ENCODE measurements around the gene PTPN20. TPM values are rescaled to one million over a fixed set of nuclear protein-coding genes. Genes with fewer than 3 reads are reported as not detected.
"Not testable (repeated sequence)": the region's sequence is repeated elsewhere in the genome, so short reads cannot be mapped to it uniquely, and the experiment has no call there.

The PTPN20 gene
- total RNA-seq, 1 experiment from 2014 or later, result not detected

DNA sequence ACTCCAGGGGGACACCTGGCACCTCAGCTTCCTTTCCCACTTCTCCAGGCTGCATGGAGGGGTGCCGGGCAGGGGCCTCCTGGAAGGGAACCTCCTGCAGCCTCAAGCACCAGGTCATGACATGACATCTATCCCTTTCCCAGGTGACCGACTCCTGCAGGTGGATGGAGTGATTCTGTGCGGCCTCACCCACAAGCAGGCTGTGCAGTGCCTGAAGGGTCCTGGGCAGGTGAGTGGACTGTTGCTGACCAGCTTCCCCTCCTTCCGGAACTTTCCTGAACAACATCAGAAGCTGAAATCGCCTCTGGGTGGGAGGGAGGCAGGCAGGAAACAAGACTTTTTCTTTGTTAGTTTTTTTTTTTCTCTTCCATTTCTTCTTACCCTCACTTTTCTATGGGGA is 34.5 kb upstream of the PTPN20 start:
- not testable (repeated sequence) for H2BK5ac ChIP-seq (ENCODE audit: insufficient read length, low read length); H3K79me2 ChIP-seq (ENCODE audit: insufficient read depth, low read length); H2AK5ac ChIP-seq (ENCODE audit: insufficient read length, low read length); H3K9me3 ChIP-seq (ENCODE audit: control insufficient read depth, low read depth, low read length); H3K23me2 ChIP-seq (ENCODE audit: insufficient read length, low read depth, low read length, poor library complexity, severe bottlenecking); H4K91ac ChIP-seq (ENCODE audit: insufficient read length, low read depth, low read length); H2BK20ac ChIP-seq (ENCODE audit: low read depth, low read length, poor library complexity, severe bottlenecking); H3K4me1 ChIP-seq (ENCODE audit: insufficient read depth, low read length); H3K4me1 Mint-ChIP-seq; H2BK12ac ChIP-seq (ENCODE audit: insufficient read length, low read depth, low read length); H3K27me3 Mint-ChIP-seq (ENCODE audit: low read depth); H3T11ph ChIP-seq (ENCODE audit: low read length); H3K27ac Mint-ChIP-seq; H3K56ac ChIP-seq (ENCODE audit: insufficient read length, low read depth, low read length); H2AFZ ChIP-seq (ENCODE audit: low read length); H4K5ac ChIP-seq (ENCODE audit: insufficient read length, low read depth, low read length); H2BK15ac ChIP-seq (ENCODE audit: low read depth, low read length); H4K20me1 ChIP-seq (ENCODE audit: control insufficient read depth, insufficient read depth, insufficient read length); H3K18ac ChIP-seq (ENCODE audit: insufficient read length, low read depth, low read length); H3K9ac ChIP-seq (ENCODE audit: extremely low read depth, insufficient read length, low read length); H3K9me3 Mint-ChIP-seq; H3K23ac ChIP-seq (ENCODE audit: insufficient read length, low read depth, low read length); H3K79me1 ChIP-seq (ENCODE audit: insufficient read depth, low read depth, low read length, poor library complexity, severe bottlenecking); H2BK120ac ChIP-seq (ENCODE audit: low read depth, low read length, poor library complexity, severe bottlenecking); H3K4me3 Mint-ChIP-seq; H3K36me3 Mint-ChIP-seq (ENCODE audit: insufficient read depth in 1 of 3, low read depth in 3 of 3); H3K27me3 ChIP-seq (ENCODE audit: insufficient read depth, low read length); H4K8ac ChIP-seq (replicated peaks; ENCODE audit: insufficient read length, low read depth, low read length); DNase-seq; H3K4me2 ChIP-seq (ENCODE audit: insufficient read depth, insufficient read length, low read length); H3K4ac ChIP-seq (ENCODE audit: low read depth, low read length); H3K27ac ChIP-seq (ENCODE audit: insufficient read length, low read depth, low read length); H3K14ac ChIP-seq (ENCODE audit: insufficient read depth, low read length)
- no CpG with 5 or more reads among the region's 5 CpGs for WGBS (ENCODE audit: extremely low coverage, insufficient read length, low lambda C conversion rate)

- H4K91ac ChIP-seq (ENCODE audit: insufficient read length, low read depth, low read length); H4K20me1 ChIP-seq (ENCODE audit: control insufficient read depth, insufficient read depth, insufficient read length); H3K4ac ChIP-seq (ENCODE audit: low read depth, low read length); H3K4me3 Mint-ChIP-seq; H3K4me1 Mint-ChIP-seq; H2BK5ac ChIP-seq (ENCODE audit: insufficient read length, low read length); H2BK12ac ChIP-seq (ENCODE audit: insufficient read length, low read depth, low read length); H3K4me2 ChIP-seq (ENCODE audit: insufficient read depth, insufficient read length, low read length); H3K14ac ChIP-seq (ENCODE audit: insufficient read depth, low read length); H3T11ph ChIP-seq (ENCODE audit: low read length); H3K9ac ChIP-seq (ENCODE audit: extremely low read depth, insufficient read length, low read length); H4K8ac ChIP-seq (replicated peaks; ENCODE audit: insufficient read length, low read depth, low read length); H3K79me2 ChIP-seq (ENCODE audit: insufficient read depth, low read length); H3K36me3 Mint-ChIP-seq (ENCODE audit: insufficient read depth in 1 of 3, low read depth in 3 of 3); H2BK15ac ChIP-seq (ENCODE audit: low read depth, low read length); H2BK20ac ChIP-seq (ENCODE audit: low read depth, low read length, poor library complexity, severe bottlenecking); H3K27me3 Mint-ChIP-seq (ENCODE audit: low read depth); H3K4me1 ChIP-seq (ENCODE audit: insufficient read depth, low read length); H3K56ac ChIP-seq (ENCODE audit: insufficient read length, low read depth, low read length); H3K79me1 ChIP-seq (ENCODE audit: insufficient read depth, low read depth, low read length, poor library complexity, severe bottlenecking); H2AK5ac ChIP-seq (ENCODE audit: insufficient read length, low read length); H4K5ac ChIP-seq (ENCODE audit: insufficient read length, low read depth, low read length); DNase-seq; H3K27ac Mint-ChIP-seq; H3K23ac ChIP-seq (ENCODE audit: insufficient read length, low read depth, low read length); H3K9me3 Mint-ChIP-seq; H3K9me3 ChIP-seq (ENCODE audit: control insufficient read depth, low read depth, low read length); H3K27ac ChIP-seq (ENCODE audit: insufficient read length, low read depth, low read length); H2BK120ac ChIP-seq (ENCODE audit: low read depth, low read length, poor library complexity, severe bottlenecking); H3K23me2 ChIP-seq (ENCODE audit: insufficient read length, low read depth, low read length, poor library complexity, severe bottlenecking); H2AFZ ChIP-seq (ENCODE audit: low read length); H3K27me3 ChIP-seq (ENCODE audit: insufficient read depth, low read length); H3K18ac ChIP-seq (ENCODE audit: insufficient read length, low read depth, low read length): not testable (repeated sequence)
- no CpG with 5 or more reads among the region's 7 CpGs for WGBS (ENCODE audit: extremely low coverage, insufficient read length, low lambda C conversion rate)
These were observed 32.5 kb upstream of the PTPN20 start for GRCh38 chr10:46878761-46879160.

Measured in H9 (cell line).